Neutrophil (primary cell): Measurements from ENCODE around the gene RPRD1A.

Experiments
- H3K27ac ChIP-seq: fragments of 200-600 bp; sonication (generic); 2 replicates; pipeline ENCODE4 v1.5.1; 2016; ENCODE audit warnings: mild to moderate bottlenecking, moderate library complexity
- H3K27me3 ChIP-seq: fragments of 200-600 bp; sonication (generic); 2 replicates; pipeline ENCODE4 v1.6.0; 2016; ENCODE audit warnings: mild to moderate bottlenecking
- H3K36me3 ChIP-seq: fragments of 200-600 bp; sonication (generic); 2 replicates; pipeline ENCODE4 v1.5.1; 2017
- H3K4me1 ChIP-seq, 2 experiments: fragments of 200-600 bp in 1 of 2; sonication (generic) in 1 of 2; 1 replicate in 1 of 2; 2 replicates in 1 of 2; pipeline versions ENCODE4 v1.5.1 to v1.6.1; 2013 to 2016; ENCODE audit warnings: low read depth in 1 of 2, low read length in 1 of 2, mild to moderate bottlenecking in 1 of 2, moderate library complexity in 1 of 2; ENCODE audit not compliant: control insufficient read depth in 1 of 2, insufficient read depth in 1 of 2
- H3K4me3 ChIP-seq, 2 experiments: fragments of 200-600 bp in 1 of 2; sonication (generic) in 1 of 2; 1 replicate in 1 of 2; 2 replicates in 1 of 2; pipeline ENCODE4 v1.5.1; 2013 to 2016; ENCODE audit warnings: low read depth in 1 of 2, low read length in 1 of 2, mild to moderate bottlenecking in 1 of 2, moderate library complexity in 1 of 2
- H3K9me3 ChIP-seq: fragments of 200-600 bp; sonication (generic); 2 replicates; pipeline ENCODE4 v1.5.1; 2016
- CTCF ChIP-seq: fragments of 200-600 bp; sonication (generic); IDR thresholded peaks from 2 replicates; pipeline ENCODE4 v1.5.1; 2016; ENCODE audit warnings: antibody characterized with exemption

Gene RPRD1A

GRCh38 chr18:35983147-35983546 lies 84.2 kb downstream of the RPRD1A start:
- peaks cover 40% of the 10 kb centered on the region for H3K36me3 ChIP-seq
- H3K27ac ChIP-seq, result no peak overlapping the region
- no peaks in the 10 kb centered on the region for H3K9me3 ChIP-seq
- H3K4me3 ChIP-seq, result no peak overlapping the region
- peaks cover 0 to 3% of the 10 kb centered on the region in 2 experiments for H3K4me1 ChIP-seq
- H3K27me3 ChIP-seq, result no peaks in the 10 kb centered on the region
- TF ChIP-seq CTCF, result no peak

GRCh38 chr18:35982409-35983114 lies 84.8 kb downstream of the RPRD1A start:
- no peaks in the 10 kb centered on the region for H3K9me3 ChIP-seq
- H3K27me3 ChIP-seq, result no peaks in the 10 kb centered on the region
- no peak overlapping the region for H3K27ac ChIP-seq
- TF ChIP-seq CTCF, result no peak
- peaks cover 0 to 3% of the 10 kb centered on the region in 2 experiments for H3K4me1 ChIP-seq
- H3K4me3 ChIP-seq, result no peak overlapping the region
- H3K36me3 ChIP-seq, result peaks cover 45% of the 10 kb centered on the region

- peaks cover 73% of the 10 kb centered on the region for H3K36me3 ChIP-seq
- no peak overlapping the region for H3K27ac ChIP-seq
- TF ChIP-seq CTCF, result no peak
- no peaks in the 10 kb centered on the region for H3K4me1 ChIP-seq
- no peaks in the 10 kb centered on the region for H3K9me3 ChIP-seq
- no peak overlapping the region for H3K4me3 ChIP-seq
- no peaks in the 10 kb centered on the region for H3K27me3 ChIP-seq
Measured at GRCh38 chr18:35979112-35979511, 88.2 kb downstream of the RPRD1A start.

GRCh38 chr18:35974181-35974580 lies 93.2 kb downstream of the RPRD1A start:
- H3K27me3 ChIP-seq, result no peaks in the 10 kb centered on the region
- H3K4me3 ChIP-seq, result no peak overlapping the region
- no peak overlapping the region for H3K27ac ChIP-seq
- no peak for TF ChIP-seq CTCF
- no peaks in the 10 kb centered on the region for H3K9me3 ChIP-seq
- peaks cover 44% of the 10 kb centered on the region for H3K36me3 ChIP-seq
- H3K4me1 ChIP-seq, result peaks cover 24 to 35% of the 10 kb centered on the region in 2 experiments

GRCh38 chr18:35973650-35974049 lies 93.7 kb downstream of the RPRD1A start:
- Histone ChIP-seq H3K27ac (no peak overlapping the region), H3K9me3 (no peaks in the 10 kb centered on the region), H3K27me3 (no peaks in the 10 kb centered on the region), H3K36me3 (peaks cover 38% of the 10 kb centered on the region), H3K4me3 (peak overlapping the region in 1 of 2 experiments; percentile 97), H3K4me1 (peaks cover 24 to 35% of the 10 kb centered on the region in 2 experiments)
- no peak for TF ChIP-seq CTCF
